CD4-positive, alpha-beta T cell treated with Interleukin-6 at 100 ng/mL for 8 hours (primary cell): ENCODE data around the gene TBC1D22A.

Experiments
- DNase-seq: peaks from one replicate; pipeline ENCODE4 v3.0.0-alpha.2; 2020; ENCODE audit warnings: mixed read lengths, low spot score

TBC1D22A gene

GRCh38 chr22:46958658-46959057 is 196.2 kb downstream of the TBC1D22A start:
- no peak for DNase-seq

- no peak for DNase-seq
Observed at GRCh38 chr22:46959369-46959768, 196.9 kb downstream of the TBC1D22A start.

GRCh38 chr22:46961591-46962295 is 199.3 kb downstream of the TBC1D22A start:
- no peak for DNase-seq

- no peak for DNase-seq
Observed at GRCh38 chr22:46962406-46962805, 200.0 kb downstream of the TBC1D22A start.

- DNase-seq = no peak
Observed at GRCh38 chr22:46963672-46964545, 201.5 kb downstream of the TBC1D22A start.

GRCh38 chr22:46964773-46965550 is 202.5 kb downstream of the TBC1D22A start:
- DNase-seq = no peak

GRCh38 chr22:46965555-46966494 is 203.4 kb downstream of the TBC1D22A start:
- DNase-seq = no peak

GRCh38 chr22:46966495-46966845 is 204.0 kb downstream of the TBC1D22A start:
- no peak for DNase-seq

- no peak for DNase-seq
Observed at GRCh38 chr22:46966846-46967245, 204.4 kb downstream of the TBC1D22A start.

- no peak for DNase-seq
Observed at GRCh38 chr22:46967445-46968358, 205.3 kb downstream of the TBC1D22A start.

GRCh38 chr22:46968359-46968740 is 205.9 kb downstream of the TBC1D22A start:
- no peak for DNase-seq

GRCh38 chr22:46968848-46969247 is 206.4 kb downstream of the TBC1D22A start:
- no peak for DNase-seq

- DNase-seq = no peak
Observed at GRCh38 chr22:46969491-46969890, 207.0 kb downstream of the TBC1D22A start.

- DNase-seq = no peak
Observed at GRCh38 chr22:46969961-46970360, 207.5 kb downstream of the TBC1D22A start.

- no peak for DNase-seq
Observed at GRCh38 chr22:46970411-46971098, 208.1 kb downstream of the TBC1D22A start.

- DNase-seq = no peak
Observed at GRCh38 chr22:46971099-46971763, 208.8 kb downstream of the TBC1D22A start.

GRCh38 chr22:46971764-46972125 is 209.3 kb downstream of the TBC1D22A start:
- no peak for DNase-seq

GRCh38 chr22:46972256-46972655 is 209.8 kb downstream of the TBC1D22A start:
- no peak for DNase-seq
